OCI-LY1 (cell line): ENCODE measurements around the gene FEM1A.
"Not testable (repeated sequence)": the region's sequence is repeated elsewhere in the genome, so short reads cannot be mapped to it uniquely, and the experiment has no call there.

Experiments used
- H2AFZ ChIP-seq: fragments of 200-600 bp; sonication (generic), shearing (Covaris generic); 2 replicates; pipeline ENCODE4 v1.6.0; 2014; ENCODE audit warnings: antibody characterized with exemption, mild to moderate bottlenecking, low read length
- H3F3A ChIP-seq: fragments of 200-600 bp; sonication (generic), shearing (Covaris generic); 2 replicates; pipeline ENCODE4 v1.6.0; 2014; ENCODE audit warnings: mild to moderate bottlenecking, antibody characterized with exemption, low read length, moderate library complexity; ENCODE audit not compliant: insufficient read depth
- H3K27ac ChIP-seq: fragments of 200-600 bp; sonication (generic); 2 replicates; pipeline ENCODE4 v1.5.1; 2014; ENCODE audit warnings: low read length, mixed run types, mild to moderate bottlenecking, low read depth; ENCODE audit not compliant: poor library complexity, severe bottlenecking
- H3K27me3 ChIP-seq: fragments of 200-600 bp; sonication (generic); 2 replicates; pipeline ENCODE4 v1.6.0; 2014; ENCODE audit warnings: antibody characterized with exemption, mild to moderate bottlenecking, low read length, moderate library complexity; ENCODE audit not compliant: insufficient read depth
- H3K36me3 ChIP-seq: fragments of 200-600 bp; sonication (generic); 2 replicates; pipeline ENCODE4 v1.6.1; 2014; ENCODE audit warnings: mild to moderate bottlenecking, antibody characterized with exemption, low read length, moderate library complexity, mixed read lengths; ENCODE audit not compliant: insufficient read depth
- H3K4me1 ChIP-seq: fragments of 200-600 bp; sonication (generic); 2 replicates; pipeline ENCODE4 v1.5.1; 2014; ENCODE audit warnings: mild to moderate bottlenecking, low read length, moderate library complexity; ENCODE audit not compliant: insufficient read depth, severe bottlenecking
- H3K4me2 ChIP-seq: fragments of 200-600 bp; sonication (generic), shearing (Covaris generic); 2 replicates; pipeline ENCODE4 v1.6.1; 2014; ENCODE audit warnings: low read length
- H3K4me3 ChIP-seq: fragments of 200-600 bp; sonication (generic); 2 replicates; pipeline ENCODE4 v1.5.1; 2014; ENCODE audit warnings: low read length, low read depth, mild to moderate bottlenecking, mixed read lengths; ENCODE audit not compliant: poor library complexity, severe bottlenecking
- H3K79me2 ChIP-seq: fragments of 200-600 bp; shearing (Covaris generic); 2 replicates; pipeline ENCODE4 v1.6.1; 2016; ENCODE audit warnings: mixed run types, low read length, mixed read lengths; ENCODE audit not compliant: insufficient read depth
- H3K9ac ChIP-seq: fragments of 200-600 bp; sonication (generic), shearing (Covaris generic); 2 replicates; pipeline ENCODE4 v1.6.1; 2014; ENCODE audit warnings: mild to moderate bottlenecking, low read length, mixed read lengths
- H3K9me2 ChIP-seq: fragments of 200-600 bp; sonication (generic), shearing (Covaris generic); 2 replicates; pipeline ENCODE4 v1.6.1; 2014; ENCODE audit warnings: low read depth, mild to moderate bottlenecking, low read length, mixed read lengths
- H3K9me3 ChIP-seq: fragments of 200-600 bp; shearing (Covaris generic); 2 replicates; pipeline ENCODE4 v1.6.1; 2014; ENCODE audit warnings: low read length, mixed read lengths
- H4K20me1 ChIP-seq: fragments of 200-600 bp; sonication (generic), shearing (Covaris generic); 2 replicates; pipeline ENCODE4 v1.6.0; 2016; ENCODE audit warnings: mild to moderate bottlenecking, low read length; ENCODE audit not compliant: insufficient read depth
- EZH2 ChIP-seq: fragments of 200-600 bp; sonication (generic), shearing (Covaris generic); IDR thresholded peaks from 2 replicates; pipeline ENCODE4 v1.8.0; 2017; ENCODE audit warnings: borderline replicate concordance, mixed run types, mild to moderate bottlenecking, antibody characterized with exemption, low read length, moderate library complexity, mixed read lengths
- TF ChIP-seq, protein P1 (sequence below): fragments of 200-600 bp; sonication (generic), shearing (Covaris generic); IDR thresholded peaks from 2 replicates; pipeline ENCODE4 v1.5.1; 2017; ENCODE audit warnings: mild to moderate bottlenecking, antibody characterized with exemption, low read length, moderate library complexity, mixed read lengths

The FEM1A gene

DNA sequence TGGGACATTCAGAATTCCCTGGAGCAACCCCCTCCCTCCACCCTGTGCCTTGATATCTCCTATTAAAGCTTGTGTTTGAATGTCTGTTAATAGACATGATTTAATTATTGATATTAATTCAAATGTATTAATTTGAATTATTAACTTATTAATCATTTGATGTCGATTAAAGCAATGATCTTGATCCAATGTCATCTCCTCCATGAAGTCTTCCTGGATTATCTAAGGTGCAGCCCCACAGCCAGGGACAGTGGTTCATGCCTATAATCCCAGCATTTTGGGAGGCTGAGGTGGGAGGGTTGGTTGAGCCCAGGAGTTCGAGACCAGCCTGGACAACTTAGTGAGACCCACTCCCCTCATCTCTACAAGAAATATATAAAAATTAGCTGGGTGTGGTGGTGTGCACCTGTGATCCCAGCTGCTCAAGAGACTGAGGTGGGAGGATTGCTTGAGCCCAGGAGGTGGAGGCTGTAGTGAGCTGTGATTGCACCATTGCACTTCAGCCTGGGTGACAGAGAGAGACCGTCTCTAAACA lies 9.6 kb downstream of the FEM1A start:
- Histone ChIP-seq H3K4me1 (no peaks in the 10 kb centered on the region), H3K27ac (no peak overlapping the region), H3K27me3 (no peaks in the 10 kb centered on the region), H3K79me2 (no peaks in the 10 kb centered on the region), H2AFZ (no peak overlapping the region), H3K9me2 (no peaks in the 10 kb centered on the region), H4K20me1 (no peaks in the 10 kb centered on the region), H3K4me3 (no peak overlapping the region), H3F3A (peaks cover 2% of the 10 kb centered on the region; the same call in 1 of the 2 replicates), H3K4me2 (no peak overlapping the region), H3K9me3 (no peaks in the 10 kb centered on the region), H3K9ac (no peak overlapping the region), H3K36me3 (peaks cover 16% of the 10 kb centered on the region)
- no peak for TF ChIP-seq EZH2
- TF ChIP-seq, protein P1, sequence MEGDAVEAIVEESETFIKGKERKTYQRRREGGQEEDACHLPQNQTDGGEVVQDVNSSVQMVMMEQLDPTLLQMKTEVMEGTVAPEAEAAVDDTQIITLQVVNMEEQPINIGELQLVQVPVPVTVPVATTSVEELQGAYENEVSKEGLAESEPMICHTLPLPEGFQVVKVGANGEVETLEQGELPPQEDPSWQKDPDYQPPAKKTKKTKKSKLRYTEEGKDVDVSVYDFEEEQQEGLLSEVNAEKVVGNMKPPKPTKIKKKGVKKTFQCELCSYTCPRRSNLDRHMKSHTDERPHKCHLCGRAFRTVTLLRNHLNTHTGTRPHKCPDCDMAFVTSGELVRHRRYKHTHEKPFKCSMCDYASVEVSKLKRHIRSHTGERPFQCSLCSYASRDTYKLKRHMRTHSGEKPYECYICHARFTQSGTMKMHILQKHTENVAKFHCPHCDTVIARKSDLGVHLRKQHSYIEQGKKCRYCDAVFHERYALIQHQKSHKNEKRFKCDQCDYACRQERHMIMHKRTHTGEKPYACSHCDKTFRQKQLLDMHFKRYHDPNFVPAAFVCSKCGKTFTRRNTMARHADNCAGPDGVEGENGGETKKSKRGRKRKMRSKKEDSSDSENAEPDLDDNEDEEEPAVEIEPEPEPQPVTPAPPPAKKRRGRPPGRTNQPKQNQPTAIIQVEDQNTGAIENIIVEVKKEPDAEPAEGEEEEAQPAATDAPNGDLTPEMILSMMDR: no peak

DNA sequence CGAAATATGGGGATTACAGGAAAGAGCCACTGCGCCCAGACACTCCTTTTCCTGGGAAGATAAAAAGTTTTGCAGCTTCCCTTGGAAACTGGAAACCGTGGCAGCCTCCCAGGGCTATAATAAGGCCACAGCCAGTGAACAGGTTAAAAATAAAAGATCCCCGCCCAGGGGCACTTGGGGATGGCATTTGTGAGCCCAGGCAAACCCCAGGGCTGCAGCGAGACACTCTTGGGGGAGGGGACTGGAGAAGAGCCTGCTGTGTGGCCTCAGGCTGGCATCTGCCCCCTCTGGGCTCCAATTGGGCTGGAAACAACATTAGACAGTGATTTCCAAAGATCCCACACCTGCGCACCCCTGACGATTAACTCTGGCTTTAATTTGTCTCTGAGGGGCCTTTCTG lies 11.2 kb downstream of the FEM1A start:
- no peaks in the 10 kb centered on the region for H3K27me3 ChIP-seq
- no peaks in the 10 kb centered on the region for H4K20me1 ChIP-seq
- H3K9ac ChIP-seq: no peak overlapping the region
- TF ChIP-seq EZH2: no peak
- TF ChIP-seq, protein P1: no peak
- H3K4me2 ChIP-seq: no peak overlapping the region
- H3K4me3 ChIP-seq: no peak overlapping the region
- no peak overlapping the region for H2AFZ ChIP-seq
- H3K27ac ChIP-seq: no peak overlapping the region
- peaks cover 8% of the 10 kb centered on the region for H3K4me1 ChIP-seq
- H3K36me3 ChIP-seq: peaks cover 1% of the 10 kb centered on the region
- no peaks in the 10 kb centered on the region for H3K9me3 ChIP-seq
- no peaks in the 10 kb centered on the region for H3K79me2 ChIP-seq
- H3K9me2 ChIP-seq: no peaks in the 10 kb centered on the region
- peaks cover 2% of the 10 kb centered on the region; the same call in 1 of the 2 replicates for H3F3A ChIP-seq

DNA sequence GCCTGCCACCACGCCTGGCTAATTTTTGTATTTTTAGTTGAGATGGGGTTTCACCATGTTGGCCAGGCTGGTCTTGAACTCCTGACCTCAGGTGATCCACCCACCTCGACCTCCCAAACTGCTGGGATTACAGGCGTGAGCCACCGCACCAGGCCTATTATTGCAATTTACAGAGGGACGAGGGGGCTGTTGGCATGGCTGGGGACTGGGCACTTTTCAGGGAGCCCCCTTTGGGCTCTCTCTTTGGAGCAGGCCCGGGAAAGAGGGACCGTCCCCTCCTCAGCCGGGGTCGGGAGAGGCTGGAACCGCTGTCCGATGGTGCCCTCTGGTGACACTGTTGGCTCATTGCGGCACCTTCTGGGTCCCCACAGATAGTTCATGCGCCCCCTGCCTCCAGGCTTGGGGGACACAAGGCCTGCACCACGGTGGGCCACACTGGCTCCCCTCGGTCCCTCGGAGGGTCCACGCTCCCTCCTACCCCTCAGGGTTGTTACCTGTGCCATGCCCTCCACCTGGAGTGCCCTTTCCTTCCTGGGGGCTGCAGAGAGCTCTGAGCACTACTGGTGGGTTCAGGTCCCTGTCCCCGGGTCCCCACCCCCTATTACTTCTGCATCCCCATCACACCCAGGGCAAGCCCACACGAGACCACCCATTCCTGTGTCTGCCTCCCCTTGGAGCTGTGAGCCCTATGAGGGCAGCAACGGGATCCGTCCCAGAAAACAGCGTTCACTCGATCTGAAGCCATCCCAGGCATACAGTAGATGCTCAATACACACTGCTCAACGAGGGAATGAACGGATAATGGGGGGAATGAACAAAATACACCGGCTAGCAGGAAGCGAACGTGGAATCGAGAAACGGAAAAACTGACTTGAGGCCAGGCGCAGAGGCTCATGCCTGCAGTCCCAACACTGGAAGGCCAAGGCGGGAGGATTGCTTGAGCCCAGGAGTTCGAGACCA lies 12.5 kb downstream of the FEM1A start:
- Histone ChIP-seq H3K27me3 (no peaks in the 10 kb centered on the region), H3K27ac (no peak overlapping the region), H3K4me2 (no peak overlapping the region), H3K4me1 (peaks cover 9% of the 10 kb centered on the region), H4K20me1 (no peaks in the 10 kb centered on the region), H3K79me2 (no peaks in the 10 kb centered on the region), H3K9me3 (no peaks in the 10 kb centered on the region), H3F3A (peaks cover 2% of the 10 kb centered on the region; the same call in 1 of the 2 replicates), H3K36me3 (no peaks in the 10 kb centered on the region; the same call in 1 of the 2 replicates), H3K4me3 (no peak overlapping the region), H3K9me2 (no peaks in the 10 kb centered on the region), H3K9ac (no peak overlapping the region), H2AFZ (no peak overlapping the region)
- TF ChIP-seq, protein P1: peak; percentile 92
- no peak for TF ChIP-seq EZH2

DNA sequence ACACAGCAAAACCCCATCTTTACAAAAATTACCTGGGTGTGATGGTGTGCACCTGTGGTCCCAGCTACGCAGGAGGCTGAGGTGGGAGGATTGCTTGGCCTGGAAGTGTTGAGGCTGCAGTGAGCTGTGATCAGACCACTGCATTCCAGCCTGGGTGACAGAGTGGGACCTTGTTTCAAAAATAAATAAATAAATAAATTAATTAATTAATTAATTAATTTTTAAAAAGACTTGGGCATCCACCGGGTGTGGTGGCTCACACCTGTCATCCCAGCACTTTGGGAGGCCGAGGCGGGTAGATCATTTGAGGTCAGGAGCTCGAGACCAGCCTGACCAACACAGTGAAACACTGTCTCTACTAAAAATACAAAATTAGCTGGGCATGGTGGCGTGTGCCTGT lies 13.6 kb downstream of the FEM1A start:
- H2AFZ ChIP-seq, H3K9ac ChIP-seq, H3K27me3 ChIP-seq, H3K27ac ChIP-seq, H3K9me3 ChIP-seq, H3K4me2 ChIP-seq, H3F3A ChIP-seq, H4K20me1 ChIP-seq, H3K36me3 ChIP-seq, H3K79me2 ChIP-seq, H3K9me2 ChIP-seq, H3K4me3 ChIP-seq: not testable (repeated sequence)
- H3K4me1 ChIP-seq: peaks cover 14% of the 10 kb centered on the region
